ENCODE data around the gene HSPB2.
A peak's percentile ranks its signal among the peaks of the same experiment; 100 is the strongest.
"Not testable (repeated sequence)": the region's sequence is repeated elsewhere in the genome, so short reads cannot be mapped to it uniquely, and the experiment has no call there.

HSPB2 gene

GRCh38 chr11:111912535-111912934, at the start of gene HSPB2:
HSPB2 (plus strand) TSS chr11:111912734; CDS start chr11:111912830, 96 bp downstream.
- no peak for DNase-seq

GRCh38 chr11:111870113-111870512, 42.4 kb upstream of the HSPB2 start:
- no peak for DNase-seq

GRCh38 chr11:111870522-111870885, 42.0 kb upstream of the HSPB2 start:
- DNase-seq = no peak

GRCh38 chr11:111870886-111871692, 41.4 kb upstream of the HSPB2 start, which contains the start of gene ALG9:
ALG9 (minus strand) TSS chr11:111871581; CDS start chr11:111871482, 99 bp downstream.
- DNase-seq = peak; percentile 72

GRCh38 chr11:111871693-111872161, 40.8 kb upstream of the HSPB2 start:
- no peak for DNase-seq

- peak; percentile 36 for DNase-seq
Measured at GRCh38 chr11:111878385-111878848, 34.1 kb upstream of the HSPB2 start.

GRCh38 chr11:111878849-111879636, 33.5 kb upstream of the HSPB2 start, which contains the start of the genes CFAP68 and FDXACB1:
CFAP68 (plus strand) TSS chr11:111879541; CDS start chr11:111879561, 20 bp downstream.
FDXACB1 (minus strand) TSS chr11:111879165; CDS start chr11:111879132, 33 bp downstream.
- peak; percentile 96 for DNase-seq

- DNase-seq = no peak
Measured at GRCh38 chr11:111879637-111879960, 32.9 kb upstream of the HSPB2 start.

- no peak for DNase-seq
Measured at GRCh38 chr11:111882202-111882601, 30.3 kb upstream of the HSPB2 start.

- not testable (repeated sequence) for DNase-seq
Measured at GRCh38 chr11:111885053-111885452, 27.5 kb upstream of the HSPB2 start.

GRCh38 chr11:111886032-111886431, 26.5 kb upstream of the HSPB2 start:
- DNase-seq = no peak

GRCh38 chr11:111886844-111887243, 25.7 kb upstream of the HSPB2 start:
- no peak for DNase-seq

GRCh38 chr11:111905411-111905810, 7.1 kb upstream of the HSPB2 start:
- no peak for DNase-seq

GRCh38 chr11:111906680-111907079, 5.9 kb upstream of the HSPB2 start:
- DNase-seq = no peak

GRCh38 chr11:111908639-111909305, 3.8 kb upstream of the HSPB2 start:
- DNase-seq = no peak

GRCh38 chr11:111909378-111909777, 3.2 kb upstream of the HSPB2 start:
- DNase-seq = no peak

- no peak for DNase-seq
Measured at GRCh38 chr11:111910676-111911562, 1.6 kb upstream of the HSPB2 start.

- DNase-seq = peak; percentile 48
Measured at GRCh38 chr11:111911563-111912401, 752 bp upstream of the HSPB2 start, which contains the start of gene CRYAB. CRYAB (minus strand) TSS chr11:111911770; CDS start chr11:111911724, 46 bp downstream.

GRCh38 chr11:111913031-111913861, 712 bp downstream of the HSPB2 start:
- DNase-seq = no peak

GRCh38 chr11:111913997-111914396, 1.5 kb downstream of the HSPB2 start:
- DNase-seq = peak; percentile 36
